Endodermal cell (in vitro differentiated cells): ENCODE results near the gene ARHGAP29. TPM values are rescaled to one million over a fixed set of nuclear protein-coding genes. Genes with fewer than 3 reads are reported as not detected.

Experiments used
- DNase-seq: peaks from one replicate; pipeline ENCODE4 v3.0.0-alpha.2; 2017
- H3K27ac ChIP-seq: 2 replicates; pipeline ENCODE4 v1.5.1; 2013; ENCODE audit warnings: mild to moderate bottlenecking, low read depth, low read length, moderate library complexity
- H3K27me3 ChIP-seq: 2 replicates; pipeline ENCODE4 v1.6.1; 2013; ENCODE audit warnings: mild to moderate bottlenecking, low read length, moderate library complexity; ENCODE audit not compliant: insufficient read depth, control insufficient read depth, poor library complexity, severe bottlenecking
- H3K36me3 ChIP-seq: 2 replicates; pipeline ENCODE4 v1.7.0; 2013; ENCODE audit warnings: mild to moderate bottlenecking, low read length, moderate library complexity; ENCODE audit not compliant: control insufficient read depth, insufficient read depth
- H3K4me1 ChIP-seq: one replicate; pipeline ENCODE4 v1.7.0; 2013; ENCODE audit warnings: low read length; ENCODE audit not compliant: control insufficient read depth, insufficient read depth
- H3K4me3 ChIP-seq: 2 replicates; pipeline ENCODE4 v1.5.1; 2013; ENCODE audit warnings: mild to moderate bottlenecking, low read length, moderate library complexity
- H3K9ac ChIP-seq: 2 replicates; pipeline ENCODE4 v1.6.1; 2013; ENCODE audit warnings: mild to moderate bottlenecking, low read length, moderate library complexity; ENCODE audit not compliant: poor library complexity, severe bottlenecking; ENCODE audit errors: extremely low read depth
- H3K9me3 ChIP-seq: 2 replicates; pipeline ENCODE4 v1.6.1; 2013; ENCODE audit warnings: mild to moderate bottlenecking, low read length, moderate library complexity; ENCODE audit not compliant: control insufficient read depth
- H3K27ac Mint-ChIP-seq: 2 replicates; pipeline ENCODE4 v1.8.0; 2020; ENCODE audit warnings: mixed read lengths
- H3K27me3 Mint-ChIP-seq: 2 replicates; pipeline ENCODE4 v1.8.0; 2021; ENCODE audit warnings: mild to moderate bottlenecking, mixed read lengths; ENCODE audit not compliant: insufficient read depth
- H3K36me3 Mint-ChIP-seq: 2 replicates; pipeline ENCODE4 v1.8.0; 2020; ENCODE audit warnings: low read depth, mixed read lengths
- H3K4me1 Mint-ChIP-seq: 2 replicates; pipeline ENCODE4 v1.8.0; 2020; ENCODE audit warnings: mixed read lengths
- H3K4me3 Mint-ChIP-seq: 2 replicates; pipeline ENCODE4 v1.8.0; 2020; ENCODE audit warnings: mild to moderate bottlenecking, moderate library complexity, mixed read lengths
- H3K9me3 Mint-ChIP-seq: 2 replicates; pipeline ENCODE4 v1.8.0; 2020; ENCODE audit warnings: mild to moderate bottlenecking, mixed read lengths
- WGBS, 2 experiments: methylation state at CpG; one replicate each; pipeline versions ENCODE4 v1.1.5 to v1.1.7; 2013; ENCODE audit warnings: missing lambda C conversion rate in 2 of 2, mixed read lengths in 1 of 2; ENCODE audit not compliant: insufficient coverage in 1 of 2, insufficient read length in 1 of 2; 5-methylcytosine and 5-hydroxymethylcytosine counted together
- total RNA-seq, 2 donors: library from RNA; stranded (reverse); fragmentation: NEBNext Ultra II Directional in 1 of 2; extraction: Animal tissue kit (Norgen Biotek cat#: 25700) in 1 of 2; gene quantifications; 2 replicates in 1 of 2; 3 replicates in 1 of 2; pipeline ENCODE4 v1.2.1, GENCODE V29; 2021
- TF ChIP-seq, protein P1 (sequence below): fragments of 200-600 bp; sonication (generic); conservative IDR thresholded peaks from 2 replicates; pipeline ENCODE4 v1.5.0; 2021; ENCODE audit warnings: antibody characterized with exemption, mild to moderate bottlenecking

ARHGAP29 gene
- total RNA-seq, 2 donors from 2014 or later = 31.5 to 38.9 TPM

DNA sequence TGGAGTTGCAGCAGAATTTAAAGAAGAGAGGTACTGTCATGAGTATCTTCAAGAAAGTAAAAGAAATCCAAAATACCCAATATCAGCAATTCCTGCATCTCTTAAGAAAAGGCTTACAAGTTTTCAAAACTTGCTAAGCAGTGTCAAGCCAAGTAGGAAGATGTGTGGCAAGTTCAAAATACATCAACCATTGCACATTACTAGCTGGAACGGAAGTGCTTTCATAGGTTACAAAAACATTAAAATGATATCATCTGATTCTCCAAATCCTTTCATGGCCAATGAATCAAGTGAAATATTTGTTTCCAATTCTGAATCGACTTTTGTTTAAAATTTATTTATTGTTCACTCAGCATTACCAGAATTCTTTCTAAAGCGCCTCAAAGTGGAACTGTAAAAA lies 110.7 kb downstream of the ARHGAP29 start:
- Histone ChIP-seq H3K9ac (no peak overlapping the region), H3K9me3 (no peaks in the 10 kb centered on the region), H3K27ac (no peak overlapping the region), H3K27me3 (no peaks in the 10 kb centered on the region), H3K4me3 (no peak overlapping the region), H3K4me1 (peaks cover 11% of the 10 kb centered on the region), H3K36me3 (no peaks in the 10 kb centered on the region)
- DNase-seq = no peak
- Mint-ChIP-seq H3K27me3 (no peaks in the 10 kb centered on the region), H3K4me3 (no peak overlapping the region), H3K9me3 (no peaks in the 10 kb centered on the region), H3K27ac (no peak overlapping the region), H3K4me1 (peaks cover 20% of the 10 kb centered on the region), H3K36me3 (no peaks in the 10 kb centered on the region)
- TF ChIP-seq, protein P1, sequence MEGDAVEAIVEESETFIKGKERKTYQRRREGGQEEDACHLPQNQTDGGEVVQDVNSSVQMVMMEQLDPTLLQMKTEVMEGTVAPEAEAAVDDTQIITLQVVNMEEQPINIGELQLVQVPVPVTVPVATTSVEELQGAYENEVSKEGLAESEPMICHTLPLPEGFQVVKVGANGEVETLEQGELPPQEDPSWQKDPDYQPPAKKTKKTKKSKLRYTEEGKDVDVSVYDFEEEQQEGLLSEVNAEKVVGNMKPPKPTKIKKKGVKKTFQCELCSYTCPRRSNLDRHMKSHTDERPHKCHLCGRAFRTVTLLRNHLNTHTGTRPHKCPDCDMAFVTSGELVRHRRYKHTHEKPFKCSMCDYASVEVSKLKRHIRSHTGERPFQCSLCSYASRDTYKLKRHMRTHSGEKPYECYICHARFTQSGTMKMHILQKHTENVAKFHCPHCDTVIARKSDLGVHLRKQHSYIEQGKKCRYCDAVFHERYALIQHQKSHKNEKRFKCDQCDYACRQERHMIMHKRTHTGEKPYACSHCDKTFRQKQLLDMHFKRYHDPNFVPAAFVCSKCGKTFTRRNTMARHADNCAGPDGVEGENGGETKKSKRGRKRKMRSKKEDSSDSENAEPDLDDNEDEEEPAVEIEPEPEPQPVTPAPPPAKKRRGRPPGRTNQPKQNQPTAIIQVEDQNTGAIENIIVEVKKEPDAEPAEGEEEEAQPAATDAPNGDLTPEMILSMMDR = no peak
- WGBS, 2 experiments = 97% methylated on average over 3 of the region's 3 CpGs; no CpG with 5 or more reads in 1 of the 2 experiments

DNA sequence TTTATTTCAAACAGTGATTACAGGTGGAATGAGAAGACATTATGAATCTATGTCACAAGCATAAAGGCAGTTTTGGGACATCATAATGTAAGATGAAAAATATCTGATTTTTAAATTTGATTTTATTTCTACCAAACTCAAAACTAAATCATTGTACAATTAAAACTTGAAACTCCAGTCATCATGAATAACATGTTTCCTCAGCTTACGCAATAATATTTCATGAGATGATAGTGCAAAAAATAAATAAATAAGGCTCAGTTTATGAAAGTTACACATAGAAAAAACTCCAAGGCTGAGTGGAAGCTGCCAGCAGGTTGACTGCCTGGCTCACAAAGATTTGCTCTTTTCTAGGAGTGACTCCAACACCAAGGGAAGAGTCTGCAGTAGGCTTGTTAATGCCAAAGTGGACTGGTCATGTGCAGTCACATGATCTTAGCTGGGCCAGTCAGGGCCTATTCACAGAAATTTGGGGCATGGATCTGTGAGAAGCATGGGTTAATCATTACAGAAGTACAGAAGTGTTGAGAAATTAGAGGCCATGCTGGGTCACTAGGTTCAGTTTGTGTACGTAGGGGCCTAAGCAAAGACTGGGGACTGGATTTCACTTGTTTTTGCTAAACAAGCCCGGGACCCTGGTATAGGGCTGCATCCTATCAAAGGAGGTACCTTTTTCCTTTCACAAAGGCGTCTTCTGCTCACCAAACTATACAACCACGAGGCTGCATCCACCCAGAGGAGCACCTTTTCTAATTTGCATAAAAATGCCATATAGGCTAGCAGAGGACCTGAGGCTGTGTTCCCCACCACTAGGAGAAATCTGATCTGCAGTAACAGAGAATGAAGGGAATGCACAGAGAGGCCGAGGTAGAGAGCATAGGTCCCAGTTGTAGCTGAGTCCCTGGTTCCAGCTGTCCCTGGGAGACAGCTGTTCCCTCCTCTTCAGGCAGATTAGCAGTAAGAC lies 111.6 kb downstream of the ARHGAP29 start:
- no peak overlapping the region for H3K27ac Mint-ChIP-seq
- Histone ChIP-seq H3K36me3 (no peaks in the 10 kb centered on the region), H3K4me1 (peaks cover 18% of the 10 kb centered on the region), H3K27me3 (no peaks in the 10 kb centered on the region), H3K27ac (no peak overlapping the region), H3K4me3 (no peak overlapping the region), H3K9me3 (no peaks in the 10 kb centered on the region), H3K9ac (no peak overlapping the region)
- H3K36me3 Mint-ChIP-seq = no peaks in the 10 kb centered on the region
- TF ChIP-seq, protein P1 = peak; percentile 41
- H3K27me3 Mint-ChIP-seq = no peaks in the 10 kb centered on the region
- H3K9me3 Mint-ChIP-seq = no peaks in the 10 kb centered on the region
- no peak overlapping the region for H3K4me3 Mint-ChIP-seq
- peak; percentile 61 for DNase-seq
- WGBS, 2 experiments = 55 to 74% methylated on average over 4 to 6 of the region's 6 CpGs
- H3K4me1 Mint-ChIP-seq = peaks cover 20% of the 10 kb centered on the region

- Histone ChIP-seq H3K9me3 (no peaks in the 10 kb centered on the region), H3K36me3 (no peaks in the 10 kb centered on the region), H3K4me1 (peaks cover 30% of the 10 kb centered on the region), H3K27me3 (no peaks in the 10 kb centered on the region), H3K9ac (no peak overlapping the region), H3K4me3 (no peak overlapping the region), H3K27ac (no peak overlapping the region)
- no peak overlapping the region for H3K4me3 Mint-ChIP-seq
- no peaks in the 10 kb centered on the region for H3K36me3 Mint-ChIP-seq
- H3K9me3 Mint-ChIP-seq = no peaks in the 10 kb centered on the region
- no peak for DNase-seq
- H3K27me3 Mint-ChIP-seq = no peaks in the 10 kb centered on the region
- H3K4me1 Mint-ChIP-seq = peaks cover 30% of the 10 kb centered on the region
- WGBS, 2 experiments = 100% methylated on average over 1 of the region's 1 CpG; no CpG with 5 or more reads in 1 of the 2 experiments
- TF ChIP-seq, protein P1 = no peak
- no peak overlapping the region for H3K27ac Mint-ChIP-seq
Measured at GRCh38 chr1:94124538-94124937, 112.8 kb downstream of the ARHGAP29 start.
